ENCODE measurements around the gene BBS9.
"Not testable (repeated sequence)": the region's sequence is repeated elsewhere in the genome, so short reads cannot be mapped to it uniquely, and the experiment has no call there.

Gene BBS9

DNA sequence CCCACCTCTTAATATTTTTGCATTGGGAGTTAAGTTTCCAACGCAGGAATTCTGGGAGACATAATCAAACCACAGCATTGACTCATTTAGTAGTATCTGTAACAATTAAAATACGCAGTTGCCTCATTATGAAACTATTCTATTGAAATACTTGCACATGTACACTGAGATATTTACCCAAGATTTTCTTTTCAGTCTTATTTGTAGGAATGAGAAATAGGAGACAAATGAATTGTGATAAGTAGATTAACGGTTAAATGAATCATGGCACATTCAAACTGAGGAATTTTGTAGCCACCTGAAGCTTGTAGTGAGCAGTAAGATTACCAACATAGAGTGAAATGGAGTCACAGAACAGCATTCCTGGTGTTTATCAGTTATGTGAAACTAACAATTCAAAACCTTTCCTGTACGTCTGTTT is 38.2 kb upstream of the BBS9 start:
- H3K27ac ChIP-seq, result no peak overlapping the region
- peaks cover 17 to 31% (median 28%) of the 10 kb centered on the region in 3 donors for H3K36me3 ChIP-seq
- TF ChIP-seq, protein P1, sequence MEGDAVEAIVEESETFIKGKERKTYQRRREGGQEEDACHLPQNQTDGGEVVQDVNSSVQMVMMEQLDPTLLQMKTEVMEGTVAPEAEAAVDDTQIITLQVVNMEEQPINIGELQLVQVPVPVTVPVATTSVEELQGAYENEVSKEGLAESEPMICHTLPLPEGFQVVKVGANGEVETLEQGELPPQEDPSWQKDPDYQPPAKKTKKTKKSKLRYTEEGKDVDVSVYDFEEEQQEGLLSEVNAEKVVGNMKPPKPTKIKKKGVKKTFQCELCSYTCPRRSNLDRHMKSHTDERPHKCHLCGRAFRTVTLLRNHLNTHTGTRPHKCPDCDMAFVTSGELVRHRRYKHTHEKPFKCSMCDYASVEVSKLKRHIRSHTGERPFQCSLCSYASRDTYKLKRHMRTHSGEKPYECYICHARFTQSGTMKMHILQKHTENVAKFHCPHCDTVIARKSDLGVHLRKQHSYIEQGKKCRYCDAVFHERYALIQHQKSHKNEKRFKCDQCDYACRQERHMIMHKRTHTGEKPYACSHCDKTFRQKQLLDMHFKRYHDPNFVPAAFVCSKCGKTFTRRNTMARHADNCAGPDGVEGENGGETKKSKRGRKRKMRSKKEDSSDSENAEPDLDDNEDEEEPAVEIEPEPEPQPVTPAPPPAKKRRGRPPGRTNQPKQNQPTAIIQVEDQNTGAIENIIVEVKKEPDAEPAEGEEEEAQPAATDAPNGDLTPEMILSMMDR (IDR thresholded peaks at IDR 0.05), result no peak
- H3K27me3 ChIP-seq, result no peaks in the 10 kb centered on the region
- intact Hi-C loops (cut with DNase I; ENCODE audit: low total_unique reads), result no loop called here
- no peaks in the 10 kb centered on the region for H3K4me1 ChIP-seq
- no peak overlapping the region for H3K4me3 ChIP-seq
- DNase-seq, result no peak
- H3K9me3 ChIP-seq, result peaks cover 0 to 2% (median 0%) of the 10 kb centered on the region in 3 donors

DNA sequence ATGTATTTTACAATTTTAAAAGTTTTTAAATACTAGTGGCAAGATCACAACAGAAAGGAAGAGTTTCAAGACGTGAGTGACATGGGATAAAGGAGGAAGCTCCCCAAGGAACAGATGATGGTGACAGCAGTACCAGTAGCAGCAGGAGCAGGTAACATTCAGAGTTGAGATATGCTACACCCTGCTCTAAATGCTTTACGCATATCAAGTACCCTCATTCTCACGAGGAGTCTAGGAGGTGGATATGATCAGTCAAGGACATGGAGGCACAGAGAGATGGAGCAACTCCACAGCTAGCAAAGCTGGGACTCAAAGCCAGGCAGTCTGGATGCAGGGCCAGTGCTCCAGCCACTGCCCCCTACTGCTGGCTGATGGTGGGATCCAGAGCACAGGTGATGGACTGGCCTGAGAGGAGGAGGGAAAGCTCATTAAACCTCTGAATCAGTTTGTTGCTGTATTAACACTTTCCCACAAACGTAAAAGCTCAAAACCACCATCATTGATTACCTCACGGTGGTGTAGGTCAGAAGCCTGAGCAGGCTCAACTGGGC is 37.6 kb upstream of the BBS9 start:
- intact Hi-C loops (cut with DNase I; ENCODE audit: low total_unique reads), result no loop called here
- TF ChIP-seq, protein P1 (IDR thresholded peaks at IDR 0.05), result no peak
- Histone ChIP-seq H3K4me1 (no peaks in the 10 kb centered on the region), H3K9me3 (no peaks in the 10 kb centered on the region), H3K27ac (no peak overlapping the region), H3K36me3 (peaks cover 23 to 37% (median 34%) of the 10 kb centered on the region in 3 donors), H3K4me3 (no peak overlapping the region), H3K27me3 (no peaks in the 10 kb centered on the region)
- DNase-seq, result no peak

DNA sequence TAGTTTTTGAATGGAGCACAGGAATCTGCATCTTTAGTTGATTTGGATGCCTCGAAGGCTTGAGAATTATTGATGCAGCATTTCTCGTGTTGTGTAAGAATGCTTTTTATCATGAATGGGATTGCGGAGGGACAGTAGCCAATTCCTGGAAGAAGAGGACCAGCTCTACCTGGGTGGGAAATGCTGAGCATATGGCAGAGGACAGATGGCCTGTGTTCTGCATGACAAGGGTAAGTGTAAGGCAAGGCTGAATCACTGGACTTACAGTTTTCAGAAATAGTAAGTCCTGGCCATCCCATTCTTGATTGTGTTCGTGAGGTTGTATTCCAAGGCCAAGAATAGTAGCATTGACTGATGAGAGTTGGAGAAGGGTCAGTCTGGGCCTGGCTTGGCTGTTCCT is 36.1 kb upstream of the BBS9 start:
- H3K27ac ChIP-seq, result no peak overlapping the region

DNA sequence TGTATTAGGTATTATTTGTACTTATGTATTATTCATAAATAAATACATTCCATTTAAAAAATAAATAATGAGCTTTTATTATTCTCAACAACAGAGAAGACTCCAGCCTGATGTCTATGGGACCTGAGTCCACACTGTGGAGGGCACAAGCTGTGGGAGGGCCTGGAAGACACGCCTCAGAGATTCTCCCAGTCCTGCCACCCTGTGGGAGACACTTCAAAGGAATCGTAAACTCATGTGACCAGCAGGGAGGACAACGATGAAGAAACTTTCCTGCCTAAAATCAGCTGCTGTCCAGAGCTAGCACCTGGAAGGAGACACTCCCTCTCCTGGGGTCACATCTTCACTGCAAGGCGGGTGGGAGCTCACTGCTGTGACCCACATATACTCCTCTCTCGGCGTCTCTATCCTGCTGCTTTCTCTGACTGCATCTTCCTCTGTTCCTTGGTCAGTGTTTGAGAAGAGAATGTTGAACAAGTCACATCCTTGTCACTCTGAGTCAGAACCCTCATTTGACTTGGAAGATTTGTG is 34.6 kb upstream of the BBS9 start:
- intact Hi-C loops (cut with DNase I; ENCODE audit: low total_unique reads); H3K4me3 ChIP-seq; H3K27ac ChIP-seq; H3K27me3 ChIP-seq; H3K4me1 ChIP-seq; DNase-seq; H3K9me3 ChIP-seq: not testable (repeated sequence)
- peaks cover 49 to 65% (median 58%) of the 10 kb centered on the region in 3 donors for H3K36me3 ChIP-seq

More for the DNA sequence above, 36.1 kb upstream of the BBS9 start:
- Histone ChIP-seq H3K9me3 (no peaks in the 10 kb centered on the region), H3K4me3 (no peak overlapping the region), H3K36me3 (peaks cover 36 to 52% (median 49%) of the 10 kb centered on the region in 3 donors), H3K4me1 (no peaks in the 10 kb centered on the region), H3K27me3 (no peaks in the 10 kb centered on the region)
- no peak for DNase-seq
- intact Hi-C loops (cut with DNase I; ENCODE audit: low total_unique reads), result no loop called here
- TF ChIP-seq, protein P1 (IDR thresholded peaks at IDR 0.05), result no peak

DNA sequence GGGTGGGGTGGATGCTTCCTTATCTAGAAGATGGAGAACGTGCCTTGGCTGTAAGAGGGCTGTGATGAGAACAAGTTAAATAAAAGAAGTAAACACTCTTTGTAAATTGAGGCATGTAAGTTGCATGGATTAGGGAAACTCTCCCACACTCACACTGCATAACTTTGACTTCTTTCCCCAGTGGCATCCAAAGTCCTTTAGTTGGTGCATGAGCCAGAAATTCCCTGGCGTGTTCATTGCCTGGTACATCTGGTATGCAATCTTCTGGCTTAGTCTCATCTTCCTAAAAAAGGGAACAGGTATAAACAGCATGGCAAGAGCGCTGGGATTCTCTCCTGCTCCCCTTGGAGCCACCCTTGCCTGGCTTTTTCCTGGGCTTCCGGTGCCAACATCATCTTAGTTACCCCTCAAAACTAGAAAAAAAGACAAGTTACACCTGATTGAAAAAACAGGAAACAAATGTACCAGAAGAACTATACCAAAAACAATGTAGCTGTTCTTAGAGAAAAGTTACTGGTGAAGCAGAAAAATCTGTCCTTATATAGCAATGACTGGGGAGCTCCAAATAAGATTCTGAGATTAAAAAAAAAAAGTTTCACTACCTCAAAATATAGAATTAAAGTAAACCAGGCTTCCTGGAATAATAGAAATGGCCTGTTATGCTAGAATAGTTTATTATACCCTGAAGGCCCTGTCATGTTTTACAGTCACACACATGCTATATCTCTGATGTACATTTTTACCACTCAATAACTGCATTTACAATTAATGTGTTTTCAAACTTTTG is 30.0 kb upstream of the BBS9 start:
- H3K36me3 ChIP-seq, result peaks cover 62 to 83% (median 78%) of the 10 kb centered on the region in 3 donors
- TF ChIP-seq, protein P1 (IDR thresholded peaks at IDR 0.05), result no peak
- no peak overlapping the region for H3K4me3 ChIP-seq
- DNase-seq, result no peak
- H3K9me3 ChIP-seq, result no peaks in the 10 kb centered on the region
- H3K27ac ChIP-seq, result no peak overlapping the region
- intact Hi-C loops (cut with DNase I; ENCODE audit: low total_unique reads), result no loop called here
- peaks cover 0 to under 1% (median 0%) of the 10 kb centered on the region in 4 donors for H3K4me1 ChIP-seq
- H3K27me3 ChIP-seq, result no peaks in the 10 kb centered on the region

DNA sequence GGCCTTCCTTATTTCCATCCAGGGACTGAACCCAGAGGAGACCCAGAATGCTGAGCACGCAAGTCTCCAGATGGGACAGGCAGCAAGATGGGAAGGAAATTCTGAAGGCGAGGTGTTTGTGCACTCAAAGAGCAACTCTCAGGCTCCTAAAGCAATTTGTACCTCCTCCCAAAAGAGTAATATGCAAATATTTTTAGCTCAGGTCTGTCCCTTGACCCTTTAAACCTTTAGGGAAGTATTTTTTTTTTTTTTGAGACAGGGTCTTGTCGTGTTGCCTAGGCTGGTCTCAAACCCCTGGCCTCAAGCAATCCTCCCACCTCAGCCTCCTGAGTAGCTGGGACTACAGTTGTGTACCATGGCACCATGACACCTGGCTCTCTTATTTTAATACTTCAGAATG is 28.6 kb upstream of the BBS9 start:
- DNase-seq, result no peak
- H3K36me3 ChIP-seq, result peaks cover 51 to 71% (median 64%) of the 10 kb centered on the region in 3 donors
- intact Hi-C loops (cut with DNase I; ENCODE audit: low total_unique reads), result no loop called here

More for the DNA sequence above, 28.6 kb upstream of the BBS9 start:
- Histone ChIP-seq H3K27ac (no peak overlapping the region), H3K9me3 (no peaks in the 10 kb centered on the region), H3K27me3 (no peaks in the 10 kb centered on the region), H3K4me1 (peaks cover 0 to 11% (median 0%) of the 10 kb centered on the region in 4 donors), H3K4me3 (no peak overlapping the region)
- TF ChIP-seq, protein P1 (IDR thresholded peaks at IDR 0.05), result no peak
